HFFc6 (cell line): ENCODE measurements around the gene B3GAT1. TPM values are rescaled to one million over a fixed set of nuclear protein-coding genes. Genes with fewer than 3 reads are reported as not detected.

Source experiments
- DNase-seq: peaks from one replicate; pipeline ENCODE4 v3.0.0-alpha.2; 2018
- H3K27ac Mint-ChIP-seq: 2 replicates; pipeline ENCODE4 v1.8.0; 2020; ENCODE audit warnings: mild to moderate bottlenecking, mixed read lengths
- H3K27me3 Mint-ChIP-seq: 2 replicates; pipeline ENCODE4 v1.8.0; 2021; ENCODE audit warnings: mild to moderate bottlenecking, moderate library complexity, mixed read lengths; ENCODE audit not compliant: insufficient read depth
- H3K36me3 Mint-ChIP-seq: 2 replicates; pipeline ENCODE4 v1.8.0; 2021; ENCODE audit warnings: low read depth, mixed read lengths
- H3K4me1 Mint-ChIP-seq: 2 replicates; pipeline ENCODE4 v1.8.0; 2020; ENCODE audit warnings: low read depth, mixed read lengths
- H3K4me3 Mint-ChIP-seq: 2 replicates; pipeline ENCODE4 v1.8.0; 2020; ENCODE audit warnings: mild to moderate bottlenecking, moderate library complexity, mixed read lengths
- H3K9me3 Mint-ChIP-seq: 2 replicates; pipeline ENCODE4 v1.8.0; 2020; ENCODE audit warnings: mild to moderate bottlenecking, mixed read lengths
- CTCF ChIP-seq: fragments of 200-600 bp; sonication (generic); IDR thresholded peaks from 2 replicates; pipeline ENCODE4 v1.5.0; 2021; ENCODE audit warnings: antibody characterized with exemption, mild to moderate bottlenecking
- total RNA-seq, 6 experiments: library from RNA; stranded (reverse); fragmentation: NEBNext Ultra II Directional; extraction: Animal tissue kit (Norgen Biotek cat#: 25700); gene quantifications; 2 replicates in 1 of 6; 3 replicates in 5 of 6; pipeline ENCODE4 v1.2.3, GENCODE V29; 2021

The B3GAT1 gene
- total RNA-seq, 6 experiments from 2014 or later: not detected

GRCh38 chr11:134376150-134376921 is 35.7 kb downstream of the B3GAT1 start:
- H3K9me3 Mint-ChIP-seq: peaks cover 54% of the 10 kb centered on the region
- no peaks in the 10 kb centered on the region for H3K36me3 Mint-ChIP-seq
- no peak overlapping the region for H3K27ac Mint-ChIP-seq
- TF ChIP-seq CTCF: no peak
- H3K27me3 Mint-ChIP-seq: peaks cover 4% of the 10 kb centered on the region
- no peak for DNase-seq
- H3K4me1 Mint-ChIP-seq: no peaks in the 10 kb centered on the region
- no peak overlapping the region for H3K4me3 Mint-ChIP-seq

- no peak for DNase-seq
- no peak overlapping the region for H3K27ac Mint-ChIP-seq
Measured at GRCh38 chr11:134374891-134375550, 37.0 kb downstream of the B3GAT1 start.

GRCh38 chr11:134374171-134374570 is 37.9 kb downstream of the B3GAT1 start:
- Mint-ChIP-seq H3K4me3 (no peak overlapping the region), H3K36me3 (no peaks in the 10 kb centered on the region), H3K27ac (no peak overlapping the region), H3K27me3 (peaks cover 4% of the 10 kb centered on the region), H3K4me1 (no peaks in the 10 kb centered on the region), H3K9me3 (peaks cover 65% of the 10 kb centered on the region)
- no peak for DNase-seq
- TF ChIP-seq CTCF: no peak

More at GRCh38 chr11:134374891-134375550, 37.0 kb downstream of the B3GAT1 start:
- Mint-ChIP-seq H3K36me3 (no peaks in the 10 kb centered on the region), H3K9me3 (peaks cover 58% of the 10 kb centered on the region), H3K4me1 (no peaks in the 10 kb centered on the region), H3K27me3 (peaks cover 4% of the 10 kb centered on the region), H3K4me3 (no peak overlapping the region)
- no peak for TF ChIP-seq CTCF

GRCh38 chr11:134373591-134374052 is 38.4 kb downstream of the B3GAT1 start:
- Mint-ChIP-seq H3K4me1 (no peaks in the 10 kb centered on the region), H3K36me3 (no peaks in the 10 kb centered on the region), H3K9me3 (peaks cover 65% of the 10 kb centered on the region), H3K4me3 (no peak overlapping the region), H3K27me3 (peaks cover 6% of the 10 kb centered on the region), H3K27ac (no peak overlapping the region)
- DNase-seq: no peak
- TF ChIP-seq CTCF: no peak

- H3K9me3 Mint-ChIP-seq: peaks cover 60% of the 10 kb centered on the region
- no peaks in the 10 kb centered on the region for H3K4me1 Mint-ChIP-seq
Measured at GRCh38 chr11:134372961-134373360, 39.1 kb downstream of the B3GAT1 start.

More at GRCh38 chr11:134372961-134373360, 39.1 kb downstream of the B3GAT1 start:
- Mint-ChIP-seq H3K27me3 (peaks cover 6% of the 10 kb centered on the region), H3K27ac (no peak overlapping the region), H3K4me3 (no peak overlapping the region), H3K36me3 (no peaks in the 10 kb centered on the region)
- no peak for DNase-seq
- no peak for TF ChIP-seq CTCF
